ENCODE measurements around the gene RTF2.

GRCh38 chr20:56463428-56463827 lies 5.0 kb upstream of the RTF2 start:
- no peak for TF ChIP-seq CTCF (IDR thresholded peaks at IDR 0.05)
- TF ChIP-seq SIN3A (IDR thresholded peaks at IDR 0.05; ENCODE audit: borderline replicate concordance, insufficient read depth, low read depth, low read length), result no peak
- no peak for TF ChIP-seq POLR2AphosphoS5 (IDR thresholded peaks at IDR 0.05; ENCODE audit: low read depth, low read length)
- TF ChIP-seq REST (IDR thresholded peaks at IDR 0.05; ENCODE audit: insufficient read depth in 1 of 2, low read depth in 2 of 2, low read length in 1 of 2), result no peak
